GM12891 (cell line): ENCODE measurements around the gene HYPK.
A peak's percentile ranks its signal among the peaks of the same experiment; 100 is the strongest.
"Not testable (repeated sequence)": the region's sequence is repeated elsewhere in the genome, so short reads cannot be mapped to it uniquely, and the experiment has no call there.

Experiments used
- DNase-seq: peaks from one replicate; pipeline ENCODE4 v3.0.0; 2011; ENCODE audit warnings: low spot score; ENCODE audit not compliant: insufficient read length
- FAIRE-seq: peaks from 2 replicates; lab custom pipeline; 2011; peaks lifted over from hg19 to GRCh38; lab: Jason Lieb, UNC
- PAX5 ChIP-seq: IDR thresholded peaks from 2 replicates; pipeline ENCODE4 v1.6.1; 2011; ENCODE audit warnings: low read length, moderate library complexity, mild to moderate bottlenecking; ENCODE audit not compliant: insufficient read depth, severe bottlenecking
- POLR2A ChIP-seq: IDR thresholded peaks from 2 replicates; pipeline ENCODE4 v1.6.1; 2011; ENCODE audit warnings: low read depth, low read length, control low read depth
- POLR2AphosphoS5 ChIP-seq: IDR thresholded peaks from 2 replicates; pipeline ENCODE4 v1.6.1; 2011; ENCODE audit warnings: low read depth, low read length, control low read depth
- POU2F2 ChIP-seq: IDR thresholded peaks from 2 replicates; pipeline ENCODE4 v1.6.1; 2011; ENCODE audit warnings: low read depth, mild to moderate bottlenecking, control low read depth, low read length, moderate library complexity
- SPI1 ChIP-seq: IDR thresholded peaks from 2 replicates; pipeline ENCODE4 v1.6.1; 2011; ENCODE audit warnings: low read depth, low read length, control low read depth
- TAF1 ChIP-seq: IDR thresholded peaks from 2 replicates; pipeline ENCODE4 v1.6.1; 2011; ENCODE audit warnings: low read depth, low read length, control low read depth

The HYPK gene

GRCh38 chr15:43795197-43795596, 5.2 kb upstream of the HYPK start:
- no peak for FAIRE-seq
- TF ChIP-seq POLR2AphosphoS5 (peak; percentile 53; the same call in 1 of the 2 replicates), SPI1 (no peak), POLR2A (no peak), TAF1 (no peak), POU2F2 (no peak), PAX5 (no peak)

DNA sequence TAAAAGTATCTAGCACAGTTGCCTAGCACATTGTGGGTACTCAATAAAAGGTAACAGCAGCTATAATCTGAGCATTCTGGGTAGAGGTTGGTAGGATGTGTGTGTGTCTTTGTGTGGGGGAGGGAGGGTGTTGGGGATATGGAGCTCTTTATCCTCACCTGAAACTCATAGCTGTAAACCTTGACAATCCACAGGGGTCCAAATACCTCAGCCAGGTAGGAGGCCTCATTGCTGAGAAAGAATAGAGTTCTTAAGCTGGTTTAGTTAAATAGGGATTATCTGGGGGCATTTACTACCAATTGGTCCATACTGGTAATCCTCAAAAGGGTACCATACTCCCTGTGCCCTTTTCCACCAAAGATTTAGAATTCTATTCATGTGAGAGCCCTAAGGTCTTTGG, 4.4 kb upstream of the HYPK start:
- no peak for TF ChIP-seq TAF1
- no peak for TF ChIP-seq POLR2A
- TF ChIP-seq PAX5, result no peak
- TF ChIP-seq POU2F2, result no peak
- TF ChIP-seq SPI1, result no peak
- TF ChIP-seq POLR2AphosphoS5, result no peak
- DNase-seq (no peak), FAIRE-seq (no peak)

More at GRCh38 chr15:43795197-43795596, 5.2 kb upstream of the HYPK start:
- no peak for DNase-seq

- no peak for DNase-seq
- no peak for TF ChIP-seq SPI1
- no peak for TF ChIP-seq POU2F2
- TF ChIP-seq TAF1, result no peak
- 0 out of 2 replicates have a peak, but pooled peaks have one; percentile 24 for TF ChIP-seq POLR2AphosphoS5
These were observed 3.8 kb upstream of the HYPK start for GRCh38 chr15:43796566-43796965.

GRCh38 chr15:43799209-43799944, 1.0 kb upstream of the HYPK start:
- TF ChIP-seq POLR2A (no peak), PAX5 (peak; percentile 30), POU2F2 (no peak)
- DNase-seq (no peak), FAIRE-seq (no peak)

More at GRCh38 chr15:43796566-43796965, 3.8 kb upstream of the HYPK start:
- no peak for FAIRE-seq

GRCh38 chr15:43799945-43800285, 484 bp upstream of the HYPK start, which contains the start of gene SERINC4:
Gene SERINC4, minus strand, starts transcription at chr15:43800220. Its CDS starts 234 bp downstream, at chr15:43799986.
- FAIRE-seq, result no peak

DNA sequence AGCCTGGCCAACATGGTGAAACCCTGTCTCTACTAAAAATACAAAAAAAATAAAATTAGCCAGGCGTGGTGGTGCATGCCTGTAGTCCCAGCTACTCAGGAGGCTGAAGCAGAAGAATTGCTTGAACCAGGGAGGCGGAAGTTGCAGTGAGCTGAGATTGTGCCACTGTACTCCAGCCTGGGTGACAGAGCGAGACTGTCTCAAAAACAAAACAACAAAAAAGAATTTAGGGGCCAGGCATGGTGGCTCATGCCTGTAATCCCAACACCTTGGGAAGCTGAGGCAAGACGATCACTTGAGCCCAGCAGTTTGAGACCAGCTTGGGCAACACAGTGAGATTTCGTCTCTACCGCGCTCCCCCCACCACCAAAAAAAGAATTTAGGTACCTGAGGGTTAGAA, 2.3 kb downstream of the HYPK start:
- FAIRE-seq, DNase-seq: not testable (repeated sequence)

More at GRCh38 chr15:43799945-43800285, 484 bp upstream of the HYPK start, which contains the start of gene SERINC4:
- DNase-seq, result no peak
- TF ChIP-seq SPI1 (no peak), TAF1 (no peak), POLR2AphosphoS5 (no peak), POU2F2 (no peak), PAX5 (no peak), POLR2A (no peak)

DNA sequence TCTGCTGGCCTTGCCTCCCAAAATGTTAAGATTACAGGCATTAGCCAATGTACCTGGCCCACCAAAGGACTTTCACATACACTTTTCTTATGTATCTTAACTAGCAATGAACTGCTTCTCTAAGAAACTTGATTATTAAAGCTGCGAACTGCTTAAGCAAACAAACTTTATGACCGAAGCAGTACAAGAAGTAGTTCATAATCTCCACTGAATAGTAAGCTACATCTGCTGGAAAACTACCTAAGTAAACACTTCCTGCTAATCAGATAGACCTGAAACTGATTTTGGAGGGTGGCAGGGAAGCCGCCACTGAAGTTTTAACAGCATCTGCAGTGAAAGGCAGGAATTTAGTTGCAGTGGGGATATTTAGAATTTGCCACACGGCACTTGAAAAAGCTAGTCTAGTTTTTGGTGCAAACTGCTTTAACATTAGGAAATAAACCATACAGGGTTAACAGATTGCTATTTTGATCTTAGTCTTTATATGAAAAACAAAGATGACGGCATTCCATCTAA, 8.1 kb downstream of the HYPK start:
- TF ChIP-seq POLR2A (no peak), TAF1 (no peak), PAX5 (no peak), POU2F2 (no peak), SPI1 (no peak), POLR2AphosphoS5 (no peak)
- FAIRE-seq (no peak), DNase-seq (no peak)

DNA sequence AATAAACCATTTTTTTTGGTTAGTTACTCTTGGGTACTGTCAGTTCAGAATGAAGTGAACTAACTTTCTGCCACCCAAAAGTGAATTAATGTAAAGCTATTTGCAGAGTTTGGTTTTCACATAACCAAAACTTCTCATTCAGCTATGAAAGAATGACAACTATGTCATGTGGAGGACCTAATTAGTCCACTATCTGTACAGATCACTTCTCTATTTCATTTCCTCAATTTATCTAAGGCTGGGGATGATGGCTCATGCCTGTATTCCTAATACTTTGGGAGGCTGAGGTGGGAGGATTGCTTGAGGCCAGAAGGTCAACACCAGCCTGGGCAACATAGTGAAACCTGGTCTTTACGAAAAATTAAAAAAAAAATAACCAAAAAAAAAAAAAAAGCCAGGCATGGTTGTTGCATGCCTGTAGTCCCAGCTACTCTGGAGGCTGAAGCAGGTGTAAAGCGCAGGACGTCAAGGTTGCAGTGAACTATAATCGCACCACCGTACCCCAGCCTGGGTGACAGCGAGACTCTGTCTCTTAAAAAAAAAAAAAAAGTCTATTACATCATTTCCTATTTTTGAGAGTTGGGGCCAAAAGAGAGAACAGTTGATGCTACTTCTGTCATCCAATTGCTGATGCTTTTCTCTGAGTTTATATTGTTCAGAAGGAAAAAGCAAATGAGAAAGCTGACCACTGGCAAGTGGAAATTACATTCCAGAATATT, 8.7 kb downstream of the HYPK start:
- DNase-seq (no peak), FAIRE-seq (peak; percentile 65)
- no peak for TF ChIP-seq TAF1
- peak; percentile 97 for TF ChIP-seq SPI1
- no peak for TF ChIP-seq POU2F2

- not testable (repeated sequence) for FAIRE-seq, DNase-seq
These were observed 14.7 kb downstream of the HYPK start for GRCh38 chr15:43815064-43815463.

DNA sequence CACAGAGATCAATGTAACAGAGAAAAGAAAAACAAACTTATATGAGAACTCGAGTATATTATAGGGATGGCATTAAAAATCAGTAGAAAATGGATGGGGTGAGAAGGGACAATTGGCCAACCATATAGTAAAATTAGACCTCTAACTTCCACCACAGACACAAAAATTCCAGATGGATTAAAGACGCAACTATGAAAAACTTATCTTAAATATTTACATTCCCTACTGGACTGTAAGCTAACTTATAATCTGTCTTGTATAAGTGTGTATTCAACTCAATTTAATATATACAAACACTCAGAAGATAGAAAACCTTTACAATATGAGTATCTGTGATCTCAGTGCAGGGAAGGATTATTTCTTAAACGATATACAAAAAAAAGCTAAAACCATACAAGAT, 21.1 kb downstream of the HYPK start:
- FAIRE-seq (no peak), DNase-seq (no peak)
- TF ChIP-seq SPI1 (no peak), PAX5 (no peak), TAF1 (no peak), POU2F2 (no peak), POLR2A (no peak), POLR2AphosphoS5 (no peak)
